CD14-positive monocyte (primary cell): ENCODE measurements around the gene WFDC1. TPM values are rescaled to one million over a fixed set of nuclear protein-coding genes. Genes with fewer than 3 reads are reported as not detected.

Source experiments
- DNase-seq, 3 donors: peaks; one replicate each; pipeline ENCODE4 v3.0.0-alpha.2; 2011 to 2022
- H2AFZ ChIP-seq: 2 replicates; pipeline ENCODE4 v1.6.0; 2012; ENCODE audit warnings: mild to moderate bottlenecking, low read depth, low read length, inconsistent platforms; ENCODE audit not compliant: insufficient read depth, poor library complexity, severe bottlenecking
- H3K27ac ChIP-seq, 2 donors: 1 replicate in 1 of 2; 2 replicates in 1 of 2; pipeline ENCODE4 v1.5.1; 2012 to 2013; ENCODE audit warnings: low read length in 2 of 2, control low read depth in 1 of 2, inconsistent platforms in 1 of 2, low read depth in 1 of 2, mild to moderate bottlenecking in 1 of 2
- H3K27me3 ChIP-seq, 2 donors: one replicate each; pipeline versions ENCODE4 v1.6.0 to v1.6.1; 2011 to 2013; ENCODE audit warnings: low read length in 2 of 2; ENCODE audit not compliant: control insufficient read depth in 2 of 2, insufficient read depth in 2 of 2
- H3K36me3 ChIP-seq, 2 donors: replicated peaks in 1 of 2; 1 replicate in 1 of 2; 2 replicates in 1 of 2; pipeline versions ENCODE4 v1.5.1 to v1.6.1; 2012 to 2013; ENCODE audit warnings: low read length in 2 of 2, control low read depth in 1 of 2, inconsistent platforms in 1 of 2, mild to moderate bottlenecking in 1 of 2; ENCODE audit not compliant: insufficient read depth in 2 of 2, control insufficient read depth in 1 of 2
- H3K4me1 ChIP-seq, 2 donors: 1 replicate in 1 of 2; 2 replicates in 1 of 2; pipeline versions ENCODE4 v1.5.1 to v1.6.1; 2012 to 2013; ENCODE audit warnings: low read length in 2 of 2, control low read depth in 1 of 2, inconsistent platforms in 1 of 2, mild to moderate bottlenecking in 1 of 2, moderate library complexity in 1 of 2; ENCODE audit not compliant: insufficient read depth in 2 of 2, control insufficient read depth in 1 of 2
- H3K4me2 ChIP-seq: replicated peaks from 2 replicates; pipeline ENCODE3; 2012; ENCODE audit warnings: low read length, moderate library complexity, mild to moderate bottlenecking; ENCODE audit not compliant: poor library complexity, severe bottlenecking; ENCODE audit errors: extremely low read depth
- H3K4me3 ChIP-seq, 3 experiments: fragments of 200-600 bp in 1 of 3; sonication (generic) in 1 of 3; replicated peaks in 1 of 3; 1 replicate in 2 of 3; 2 replicates in 1 of 3; pipeline ENCODE4 v1.5.1; 2011 to 2013; ENCODE audit warnings: low read length in 3 of 3, mild to moderate bottlenecking in 3 of 3, control low read depth in 2 of 3, low read depth in 2 of 3, inconsistent platforms in 1 of 3, moderate library complexity in 1 of 3
- H3K79me2 ChIP-seq: 2 replicates; pipeline ENCODE4 v1.6.0; 2012; ENCODE audit warnings: mild to moderate bottlenecking, control low read depth, inconsistent platforms, low read length, moderate library complexity; ENCODE audit not compliant: insufficient read depth
- H3K9ac ChIP-seq: 2 replicates; pipeline ENCODE4 v1.6.0; 2017; ENCODE audit warnings: low read length, mild to moderate bottlenecking; ENCODE audit not compliant: insufficient read depth, poor library complexity, severe bottlenecking
- H3K9me3 ChIP-seq, 2 donors: replicated peaks in 1 of 2; 1 replicate in 1 of 2; 2 replicates in 1 of 2; pipeline versions ENCODE4 v1.5.1 to v1.6.1; 2012 to 2013; ENCODE audit warnings: low read length in 2 of 2, control low read depth in 1 of 2; ENCODE audit not compliant: control insufficient read depth in 1 of 2, insufficient read depth in 1 of 2
- H4K20me1 ChIP-seq: 2 replicates; pipeline ENCODE4 v1.6.0; 2012; ENCODE audit warnings: mild to moderate bottlenecking, low read length, control low read depth, moderate library complexity; ENCODE audit not compliant: insufficient read depth
- H3K27ac Mint-ChIP-seq, 7 donors: one replicate each; pipeline ENCODE4 v1.8.0; 2020; ENCODE audit warnings: mild to moderate bottlenecking in 7 of 7, mixed read lengths in 7 of 7, moderate library complexity in 6 of 7, inconsistent platforms in 2 of 7
- H3K27me3 Mint-ChIP-seq, 3 donors: one replicate each; pipeline ENCODE4 v1.8.0; 2021 to 2022; ENCODE audit warnings: low read depth in 3 of 3, mild to moderate bottlenecking in 3 of 3, mixed read lengths in 3 of 3, moderate library complexity in 3 of 3, inconsistent platforms in 1 of 3
- H3K36me3 Mint-ChIP-seq, 2 donors: one replicate each; pipeline ENCODE4 v1.8.0; 2020; ENCODE audit warnings: mixed read lengths in 2 of 2, inconsistent platforms in 1 of 2, mild to moderate bottlenecking in 1 of 2
- H3K4me1 Mint-ChIP-seq: one replicate; pipeline ENCODE4 v1.8.0; 2020; ENCODE audit warnings: mild to moderate bottlenecking, mixed read lengths
- H3K4me3 Mint-ChIP-seq, 2 donors: one replicate each; pipeline ENCODE4 v1.8.0; 2020; ENCODE audit warnings: mild to moderate bottlenecking in 2 of 2, mixed read lengths in 2 of 2, moderate library complexity in 1 of 2
- H3K9me3 Mint-ChIP-seq, 7 donors: one replicate each; pipeline ENCODE4 v1.8.0; 2020 to 2022; ENCODE audit warnings: mixed read lengths in 7 of 7, mild to moderate bottlenecking in 6 of 7, moderate library complexity in 6 of 7, inconsistent platforms in 2 of 7
- CTCF ChIP-seq: fragments of 200-600 bp; IDR thresholded peaks from one replicate; pipeline ENCODE4 v1.8.0; 2022; ENCODE audit warnings: antibody characterized with exemption, mild to moderate bottlenecking
- WGBS: methylation state at CpG from one replicate; pipeline ENCODE4 v1.1.5; 2013; ENCODE audit warnings: missing lambda C conversion rate; ENCODE audit not compliant: insufficient coverage; 5-methylcytosine and 5-hydroxymethylcytosine counted together
- intact Hi-C, 2 donors: fragments of 100-400 bp; cut with micrococcal nuclease; formaldehyde crosslinking; loops; one replicate each; pipeline versions ENCODE4 v1.15.0 to v1.15.1; 2023
- polyA plus RNA-seq, 3 donors: library from polyadenylated mRNA; depleted of rRNA in 1 of 3; unstranded in 2 of 3; stranded (reverse) in 1 of 3; fragments of 300-500 nt in 2 of 3; fragments of >200 nt in 1 of 3; fragmentation: Illumina TruSeq in 2 of 3; gene quantifications; 1 replicate in 2 of 3; 2 replicates in 1 of 3; pipeline ENCODE4 v1.2.3, GENCODE V29; 2012 to 2021

Gene WFDC1
- polyA plus RNA-seq, 3 donors: not detected

GRCh38 chr16:84278968-84279367 lies 15.7 kb upstream of the WFDC1 start:
- WGBS: 76% methylated on average over 3 of the region's 6 CpGs
- intact Hi-C loops: loop anchor here (5.0 to 10.0 kb wide), 4 partner anchors 203 to 446 kb away; partner anchors contain the start of gene MEAK7 (in 1 of the 2)
- DNase-seq: no peak
- Histone ChIP-seq H2AFZ (no peak overlapping the region), H3K4me1 (no peaks in the 10 kb centered on the region), H3K79me2 (no peaks in the 10 kb centered on the region), H3K9ac (no peak overlapping the region), H3K36me3 (no peaks in the 10 kb centered on the region), H3K9me3 (no peaks in the 10 kb centered on the region), H3K4me3 (no peak overlapping the region), H3K27ac (no peak overlapping the region), H3K27me3 (no peaks in the 10 kb centered on the region), H3K4me2 (no peak overlapping the region), H4K20me1 (no peaks in the 10 kb centered on the region)
- Mint-ChIP-seq H3K4me1 (peaks cover under 1% of the 10 kb centered on the region), H3K27ac (no peak overlapping the region), H3K36me3 (no peaks in the 10 kb centered on the region), H3K4me3 (no peak overlapping the region), H3K27me3 (peaks cover 2 to 11% (median 3%) of the 10 kb centered on the region in 3 donors), H3K9me3 (no peaks in the 10 kb centered on the region)
- TF ChIP-seq CTCF: no peak

- Histone ChIP-seq H2AFZ (no peak overlapping the region), H3K36me3 (no peaks in the 10 kb centered on the region), H3K27me3 (no peaks in the 10 kb centered on the region), H3K4me2 (no peak overlapping the region), H3K9me3 (no peaks in the 10 kb centered on the region), H3K4me3 (no peak overlapping the region), H3K27ac (no peak overlapping the region), H3K9ac (no peak overlapping the region), H3K79me2 (no peaks in the 10 kb centered on the region), H3K4me1 (no peaks in the 10 kb centered on the region), H4K20me1 (no peaks in the 10 kb centered on the region)
- TF ChIP-seq CTCF: no peak
- 97% methylated on average over 7 of the region's 12 CpGs for WGBS
- no peaks in the 10 kb centered on the region for H3K9me3 Mint-ChIP-seq
- H3K27ac Mint-ChIP-seq: no peak overlapping the region
- intact Hi-C loops: loop anchor here (5.0 to 10.0 kb wide), 4 partner anchors 202 to 445 kb away; partner anchors contain the start of gene MEAK7 (in 1 of the 2)
- no peaks in the 10 kb centered on the region for H3K36me3 Mint-ChIP-seq
- peaks cover 3 to 11% (median 5%) of the 10 kb centered on the region in 3 donors for H3K27me3 Mint-ChIP-seq
- peaks cover 3% of the 10 kb centered on the region for H3K4me1 Mint-ChIP-seq
- no peak for DNase-seq
- H3K4me3 Mint-ChIP-seq: no peak overlapping the region
These were observed 14.8 kb upstream of the WFDC1 start for GRCh38 chr16:84279881-84280280.
